ENCODE measurements around the gene ZNF148.

The ZNF148 gene

DNA sequence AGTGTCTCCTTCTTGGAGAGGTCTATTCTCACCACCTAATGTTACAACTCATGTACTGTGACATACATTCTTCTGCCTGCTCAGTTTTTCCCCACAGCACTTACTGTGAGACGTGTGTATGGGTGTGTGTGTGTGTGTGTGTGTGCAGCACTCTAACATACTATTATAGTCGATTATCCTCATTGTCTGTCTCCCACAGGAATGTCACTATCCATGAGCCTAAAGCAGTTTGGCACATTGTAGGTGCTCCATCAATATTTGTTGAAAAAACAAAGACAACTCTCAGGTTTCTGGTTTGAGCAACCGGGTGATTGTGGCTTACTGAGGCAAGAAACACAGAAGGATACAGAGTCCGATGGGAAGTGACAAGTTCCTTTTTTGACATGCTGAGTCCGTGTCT is 8.6 kb upstream of the ZNF148 start:
- TF ChIP-seq TAF1 (IDR thresholded peaks at IDR 0.05; ENCODE audit: borderline replicate concordance, insufficient read depth, low read length) (no peak), SIN3A (IDR thresholded peaks at IDR 0.05; ENCODE audit: borderline replicate concordance, insufficient read depth, low read length) (no peak), FOXP2 (optimal IDR thresholded peaks at IDR 0.05; ENCODE audit: borderline replicate concordance, extremely low read depth, extremely low read length, insufficient read depth) (no peak), POLR2AphosphoS5 (IDR thresholded peaks at IDR 0.05; ENCODE audit: low read depth, low read length) (no peak)
- TF ChIP-seq, protein P1, sequence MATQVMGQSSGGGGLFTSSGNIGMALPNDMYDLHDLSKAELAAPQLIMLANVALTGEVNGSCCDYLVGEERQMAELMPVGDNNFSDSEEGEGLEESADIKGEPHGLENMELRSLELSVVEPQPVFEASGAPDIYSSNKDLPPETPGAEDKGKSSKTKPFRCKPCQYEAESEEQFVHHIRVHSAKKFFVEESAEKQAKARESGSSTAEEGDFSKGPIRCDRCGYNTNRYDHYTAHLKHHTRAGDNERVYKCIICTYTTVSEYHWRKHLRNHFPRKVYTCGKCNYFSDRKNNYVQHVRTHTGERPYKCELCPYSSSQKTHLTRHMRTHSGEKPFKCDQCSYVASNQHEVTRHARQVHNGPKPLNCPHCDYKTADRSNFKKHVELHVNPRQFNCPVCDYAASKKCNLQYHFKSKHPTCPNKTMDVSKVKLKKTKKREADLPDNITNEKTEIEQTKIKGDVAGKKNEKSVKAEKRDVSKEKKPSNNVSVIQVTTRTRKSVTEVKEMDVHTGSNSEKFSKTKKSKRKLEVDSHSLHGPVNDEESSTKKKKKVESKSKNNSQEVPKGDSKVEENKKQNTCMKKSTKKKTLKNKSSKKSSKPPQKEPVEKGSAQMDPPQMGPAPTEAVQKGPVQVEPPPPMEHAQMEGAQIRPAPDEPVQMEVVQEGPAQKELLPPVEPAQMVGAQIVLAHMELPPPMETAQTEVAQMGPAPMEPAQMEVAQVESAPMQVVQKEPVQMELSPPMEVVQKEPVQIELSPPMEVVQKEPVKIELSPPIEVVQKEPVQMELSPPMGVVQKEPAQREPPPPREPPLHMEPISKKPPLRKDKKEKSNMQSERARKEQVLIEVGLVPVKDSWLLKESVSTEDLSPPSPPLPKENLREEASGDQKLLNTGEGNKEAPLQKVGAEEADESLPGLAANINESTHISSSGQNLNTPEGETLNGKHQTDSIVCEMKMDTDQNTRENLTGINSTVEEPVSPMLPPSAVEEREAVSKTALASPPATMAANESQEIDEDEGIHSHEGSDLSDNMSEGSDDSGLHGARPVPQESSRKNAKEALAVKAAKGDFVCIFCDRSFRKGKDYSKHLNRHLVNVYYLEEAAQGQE (IDR thresholded peaks at IDR 0.05; ENCODE audit: insufficient read depth in 1 of 2, low read depth in 2 of 2, low read length in 2 of 2) = no peak

DNA sequence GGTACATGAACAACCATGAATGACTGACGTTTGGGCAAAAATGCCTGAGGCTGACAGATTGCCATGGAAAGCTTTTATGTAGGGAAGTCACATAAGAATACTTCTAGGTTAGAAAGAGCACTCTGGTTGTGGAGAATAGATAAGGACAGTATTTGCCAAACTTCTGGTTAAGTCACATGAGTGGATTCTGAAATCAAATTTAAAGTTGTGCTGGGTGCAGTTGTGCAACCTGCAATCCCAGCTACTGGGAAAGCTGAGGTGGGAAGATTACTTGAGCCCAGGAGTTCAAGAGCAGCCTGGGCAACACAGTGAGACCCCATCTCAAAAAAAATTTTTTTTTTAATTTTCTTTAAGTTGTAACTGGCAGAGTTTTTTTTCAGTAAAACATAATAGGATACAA is 7.2 kb upstream of the ZNF148 start:
- TF ChIP-seq TAF1 (IDR thresholded peaks at IDR 0.05; ENCODE audit: borderline replicate concordance, insufficient read depth, low read length) (no peak), FOXP2 (optimal IDR thresholded peaks at IDR 0.05; ENCODE audit: borderline replicate concordance, extremely low read depth, extremely low read length, insufficient read depth) (no peak), SIN3A (IDR thresholded peaks at IDR 0.05; ENCODE audit: borderline replicate concordance, insufficient read depth, low read length) (no peak), POLR2AphosphoS5 (IDR thresholded peaks at IDR 0.05; ENCODE audit: low read depth, low read length) (no peak)
- TF ChIP-seq, protein P1 (IDR thresholded peaks at IDR 0.05; ENCODE audit: insufficient read depth in 1 of 2, low read depth in 2 of 2, low read length in 2 of 2) = no peak

DNA sequence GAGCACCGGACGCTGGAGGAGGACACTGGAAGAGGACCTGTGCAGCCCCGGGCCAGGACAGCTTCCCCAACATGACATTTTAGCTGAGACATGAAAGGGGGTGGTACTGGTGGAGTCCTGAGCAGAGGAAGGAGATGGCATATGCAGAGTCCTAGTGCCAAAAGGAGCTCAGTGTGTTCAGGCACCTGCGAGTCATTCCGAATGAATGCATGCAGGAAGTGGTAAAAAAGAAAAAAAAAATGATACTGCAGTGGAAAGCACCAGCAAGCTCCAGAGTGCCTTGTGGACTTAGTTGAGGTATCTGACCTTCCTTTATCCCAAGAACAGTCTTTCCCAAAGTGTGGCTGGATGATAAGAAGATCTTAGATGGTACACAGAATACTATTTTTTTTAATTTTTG is 6.6 kb upstream of the ZNF148 start:
- TF ChIP-seq SIN3A (IDR thresholded peaks at IDR 0.05; ENCODE audit: borderline replicate concordance, insufficient read depth, low read length) (no peak), FOXP2 (optimal IDR thresholded peaks at IDR 0.05; ENCODE audit: borderline replicate concordance, extremely low read depth, extremely low read length, insufficient read depth) (no peak), TAF1 (IDR thresholded peaks at IDR 0.05; ENCODE audit: borderline replicate concordance, insufficient read depth, low read length) (no peak), POLR2AphosphoS5 (IDR thresholded peaks at IDR 0.05; ENCODE audit: low read depth, low read length) (no peak)
- TF ChIP-seq, protein P1 (IDR thresholded peaks at IDR 0.05; ENCODE audit: insufficient read depth in 1 of 2, low read depth in 2 of 2, low read length in 2 of 2) = no peak

DNA sequence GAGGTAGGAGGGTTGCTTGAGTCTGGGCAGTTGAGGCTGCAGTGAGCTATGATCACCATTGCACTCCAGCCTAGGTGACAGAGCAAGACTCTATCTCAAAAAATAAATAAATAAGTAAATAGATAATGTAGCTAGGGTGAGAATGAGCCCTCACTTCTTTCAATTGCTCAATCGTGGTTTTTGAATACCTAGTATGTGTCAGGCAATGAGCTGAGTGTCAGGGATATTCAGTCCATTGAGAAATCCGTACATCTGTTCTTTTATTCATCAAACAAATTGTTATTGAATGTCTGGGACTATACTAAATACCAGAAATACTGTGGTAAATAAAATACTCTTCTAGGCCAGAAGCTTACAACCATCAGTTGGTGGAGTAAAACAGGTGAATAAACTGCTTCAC is 6.2 kb upstream of the ZNF148 start:
- TF ChIP-seq SIN3A (IDR thresholded peaks at IDR 0.05; ENCODE audit: borderline replicate concordance, insufficient read depth, low read length) = no peak
- no peak for TF ChIP-seq TAF1 (IDR thresholded peaks at IDR 0.05; ENCODE audit: borderline replicate concordance, insufficient read depth, low read length)
- no peak for TF ChIP-seq POLR2AphosphoS5 (IDR thresholded peaks at IDR 0.05; ENCODE audit: low read depth, low read length)
- TF ChIP-seq, protein P1 (IDR thresholded peaks at IDR 0.05; ENCODE audit: insufficient read depth in 1 of 2, low read depth in 2 of 2, low read length in 2 of 2) = no peak
- TF ChIP-seq FOXP2 (optimal IDR thresholded peaks at IDR 0.05; ENCODE audit: borderline replicate concordance, extremely low read depth, extremely low read length, insufficient read depth) = no peak

DNA sequence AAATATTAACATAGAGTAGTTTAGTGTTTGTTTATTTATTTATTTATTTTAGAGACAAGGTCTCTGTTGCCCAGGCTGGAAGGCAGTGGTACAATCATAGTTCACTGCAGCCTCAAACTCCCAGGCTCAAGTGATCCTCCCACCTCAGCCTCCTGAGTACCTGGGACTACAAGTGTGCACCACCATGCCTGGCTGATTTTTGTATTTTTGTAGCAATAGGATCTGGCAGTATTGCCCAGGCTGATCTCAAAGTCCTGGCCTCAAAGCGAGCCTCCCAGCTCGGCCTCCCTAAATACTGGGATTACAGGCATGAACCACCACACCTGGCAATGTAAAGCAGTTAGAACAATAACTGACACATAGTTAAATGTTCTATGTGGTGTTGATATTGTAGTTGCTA is 4.4 kb upstream of the ZNF148 start:
- TF ChIP-seq TAF1 (IDR thresholded peaks at IDR 0.05; ENCODE audit: borderline replicate concordance, insufficient read depth, low read length) (no peak), FOXP2 (optimal IDR thresholded peaks at IDR 0.05; ENCODE audit: borderline replicate concordance, extremely low read depth, extremely low read length, insufficient read depth) (no peak), SIN3A (IDR thresholded peaks at IDR 0.05; ENCODE audit: borderline replicate concordance, insufficient read depth, low read length) (no peak), POLR2AphosphoS5 (IDR thresholded peaks at IDR 0.05; ENCODE audit: low read depth, low read length) (no peak)
- TF ChIP-seq, protein P1 (IDR thresholded peaks at IDR 0.05; ENCODE audit: insufficient read depth in 1 of 2, low read depth in 2 of 2, low read length in 2 of 2) = no peak
